Hepatocyte (in vitro differentiated cells): ENCODE data around the gene LCE2A. TPM values are rescaled to one million over a fixed set of nuclear protein-coding genes. Genes with fewer than 3 reads are reported as not detected.
"Not testable (repeated sequence)": the region's sequence is repeated elsewhere in the genome, so short reads cannot be mapped to it uniquely, and the experiment has no call there.

ENCODE experiments used
- DNase-seq: peaks from one replicate; pipeline ENCODE4 v3.0.0-alpha.2; 2016; ENCODE audit warnings: low spot score
- H2AFZ ChIP-seq: fragments of 200-600 bp; sonication (generic); 2 replicates; pipeline ENCODE4 v1.6.0; 2016; ENCODE audit warnings: antibody characterized with exemption, mild to moderate bottlenecking
- H3K27ac ChIP-seq: fragments of 200-600 bp; sonication (generic); 2 replicates; pipeline ENCODE4 v1.5.1; 2016; ENCODE audit warnings: mild to moderate bottlenecking
- H3K27me3 ChIP-seq: fragments of 200-600 bp; sonication (generic); 2 replicates; pipeline ENCODE4 v1.6.1; 2016
- H3K36me3 ChIP-seq: fragments of 200-600 bp; sonication (generic); replicated peaks from 2 replicates; pipeline ENCODE4 v1.5.1; 2016; ENCODE audit warnings: low read depth; ENCODE audit not compliant: insufficient read depth
- H3K4me1 ChIP-seq: fragments of 200-600 bp; sonication (generic); 2 replicates; pipeline ENCODE4 v1.5.1; 2016; ENCODE audit warnings: mild to moderate bottlenecking, moderate library complexity; ENCODE audit not compliant: insufficient read depth
- H3K4me2 ChIP-seq: fragments of 200-600 bp; sonication (generic); 2 replicates; pipeline ENCODE4 v1.6.0; 2016
- H3K4me3 ChIP-seq: fragments of 200-600 bp; sonication (generic); 2 replicates; pipeline ENCODE4 v1.5.1; 2016; ENCODE audit warnings: mild to moderate bottlenecking
- H3K79me2 ChIP-seq: fragments of 200-600 bp; sonication (generic); 2 replicates; pipeline ENCODE4 v1.6.0; 2017; ENCODE audit warnings: mild to moderate bottlenecking
- H3K9me2 ChIP-seq: fragments of 200-600 bp; sonication (generic); replicated peaks from 2 replicates; pipeline ENCODE4 v1.6.0; 2017; ENCODE audit warnings: mild to moderate bottlenecking; ENCODE audit not compliant: insufficient read depth
- H3K9me3 ChIP-seq: fragments of 200-600 bp; sonication (generic); 2 replicates; pipeline ENCODE4 v1.5.1; 2016; ENCODE audit warnings: low read depth, mild to moderate bottlenecking
- H4K20me1 ChIP-seq: fragments of 200-600 bp; sonication (generic); 2 replicates; pipeline ENCODE4 v1.6.0; 2016; ENCODE audit warnings: mild to moderate bottlenecking; ENCODE audit not compliant: insufficient read depth, poor library complexity, severe bottlenecking
- EZH2 ChIP-seq: fragments of 200-600 bp; sonication (generic); IDR thresholded peaks from 2 replicates; pipeline ENCODE4 v1.6.1; 2016; ENCODE audit warnings: antibody characterized with exemption, mild to moderate bottlenecking, borderline replicate concordance
- EZH2phosphoT487 ChIP-seq: fragments of 200-600 bp; sonication (generic); IDR thresholded peaks from one replicate; pipeline ENCODE4 v1.6.1; 2018; ENCODE audit warnings: antibody characterized with exemption, mild to moderate bottlenecking, low read depth, moderate library complexity; ENCODE audit not compliant: unreplicated experiment, severe bottlenecking
- WGBS: methylation state at CpG from one replicate; pipeline ENCODE4 v1.1.6; 2016; ENCODE audit warnings: low lambda C conversion rate; ENCODE audit errors: missing lambda C conversion rate; 5-methylcytosine and 5-hydroxymethylcytosine counted together
- polyA plus RNA-seq: library from polyadenylated mRNA; unstranded; fragments of >200 nt; fragmentation: Nextera tagmentation; extraction: Ambion mirVana; gene quantifications from 2 replicates; pipeline ENCODE4 v1.2.1, GENCODE V29; 2016
- total RNA-seq: library from RNA; depleted of rRNA; stranded (reverse); fragments of >200 nt; gene quantifications from 2 replicates; pipeline ENCODE4 v1.2.3, GENCODE V29; 2014
- TF ChIP-seq, protein P1 (sequence below): fragments of 200-600 bp; sonication (generic); IDR thresholded peaks from 2 replicates; pipeline ENCODE4 v1.5.1; 2016; ENCODE audit warnings: antibody characterized with exemption, mild to moderate bottlenecking; ENCODE audit not compliant: poor library complexity

LCE2A gene
- total and polyA plus RNA-seq, 2 experiments from 2014 or later, result not detected

DNA sequence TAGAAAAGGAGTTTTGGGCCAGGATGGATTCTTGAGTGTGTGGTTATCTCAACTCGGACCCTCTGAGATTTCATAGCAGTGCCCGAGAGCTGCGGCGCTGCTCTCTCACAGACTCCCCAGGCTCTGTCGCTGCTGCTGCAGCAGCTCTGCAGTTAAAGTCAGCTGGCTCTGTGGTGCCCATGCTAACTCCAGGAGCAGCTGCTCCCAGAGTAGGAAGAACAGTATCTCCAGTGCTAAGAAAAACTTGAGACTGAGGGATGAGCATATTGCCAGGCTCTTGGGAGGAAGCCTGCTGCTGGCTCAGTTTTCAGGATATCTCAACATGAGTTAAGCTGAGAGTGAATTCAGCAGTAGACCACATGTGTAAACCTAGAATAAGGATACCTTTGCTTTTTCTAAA is 30.5 kb upstream of the LCE2A start:
- H3K4me2 ChIP-seq, result no peak overlapping the region
- H3K9me3 ChIP-seq, result no peaks in the 10 kb centered on the region
- no peak for DNase-seq
- no peaks in the 10 kb centered on the region for H3K4me1 ChIP-seq
- H3K27me3 ChIP-seq, result no peaks in the 10 kb centered on the region
- H2AFZ ChIP-seq, result no peak overlapping the region
- no peaks in the 10 kb centered on the region for H3K36me3 ChIP-seq
- no peak for TF ChIP-seq EZH2
- TF ChIP-seq, protein P1, sequence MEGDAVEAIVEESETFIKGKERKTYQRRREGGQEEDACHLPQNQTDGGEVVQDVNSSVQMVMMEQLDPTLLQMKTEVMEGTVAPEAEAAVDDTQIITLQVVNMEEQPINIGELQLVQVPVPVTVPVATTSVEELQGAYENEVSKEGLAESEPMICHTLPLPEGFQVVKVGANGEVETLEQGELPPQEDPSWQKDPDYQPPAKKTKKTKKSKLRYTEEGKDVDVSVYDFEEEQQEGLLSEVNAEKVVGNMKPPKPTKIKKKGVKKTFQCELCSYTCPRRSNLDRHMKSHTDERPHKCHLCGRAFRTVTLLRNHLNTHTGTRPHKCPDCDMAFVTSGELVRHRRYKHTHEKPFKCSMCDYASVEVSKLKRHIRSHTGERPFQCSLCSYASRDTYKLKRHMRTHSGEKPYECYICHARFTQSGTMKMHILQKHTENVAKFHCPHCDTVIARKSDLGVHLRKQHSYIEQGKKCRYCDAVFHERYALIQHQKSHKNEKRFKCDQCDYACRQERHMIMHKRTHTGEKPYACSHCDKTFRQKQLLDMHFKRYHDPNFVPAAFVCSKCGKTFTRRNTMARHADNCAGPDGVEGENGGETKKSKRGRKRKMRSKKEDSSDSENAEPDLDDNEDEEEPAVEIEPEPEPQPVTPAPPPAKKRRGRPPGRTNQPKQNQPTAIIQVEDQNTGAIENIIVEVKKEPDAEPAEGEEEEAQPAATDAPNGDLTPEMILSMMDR, result no peak
- no peak for TF ChIP-seq EZH2phosphoT487
- H3K27ac ChIP-seq, result no peak overlapping the region
- no peaks in the 10 kb centered on the region for H3K79me2 ChIP-seq
- H3K4me3 ChIP-seq, result no peak overlapping the region
- 84% methylated on average over 5 of the region's 5 CpGs for WGBS
- no peaks in the 10 kb centered on the region for H4K20me1 ChIP-seq
- no peaks in the 10 kb centered on the region for H3K9me2 ChIP-seq

DNA sequence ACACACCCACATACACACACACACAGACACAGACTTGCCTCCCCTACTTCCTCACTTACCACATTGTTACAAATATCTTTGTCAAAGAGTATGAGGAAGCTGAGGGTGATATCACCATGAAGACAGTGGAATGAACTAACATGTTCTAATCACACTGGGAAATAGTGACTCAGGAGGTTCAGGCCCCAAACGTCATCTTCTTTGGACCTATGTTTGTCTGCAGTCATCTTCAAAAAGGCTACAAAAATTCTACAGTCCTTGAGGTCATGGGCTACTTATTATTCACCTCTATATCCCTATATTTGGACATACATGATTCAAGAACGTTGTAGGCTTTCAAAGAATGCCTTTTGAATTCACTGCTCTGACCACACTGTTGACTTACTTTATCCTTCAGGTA is 25.1 kb upstream of the LCE2A start:
- H3K27ac ChIP-seq, result no peak overlapping the region
- WGBS, result 19% methylated on average over 2 of the region's 2 CpGs
- no peaks in the 10 kb centered on the region for H3K36me3 ChIP-seq
- no peak overlapping the region for H3K4me2 ChIP-seq
- H3K79me2 ChIP-seq, result no peaks in the 10 kb centered on the region
- H3K4me1 ChIP-seq, result no peaks in the 10 kb centered on the region
- DNase-seq, result no peak
- no peaks in the 10 kb centered on the region for H3K9me2 ChIP-seq
- no peak overlapping the region for H3K4me3 ChIP-seq
- no peaks in the 10 kb centered on the region for H3K9me3 ChIP-seq
- TF ChIP-seq EZH2 (no peak), EZH2phosphoT487 (no peak)
- TF ChIP-seq, protein P1, result no peak
- no peaks in the 10 kb centered on the region for H3K27me3 ChIP-seq
- no peak overlapping the region for H2AFZ ChIP-seq
- no peaks in the 10 kb centered on the region for H4K20me1 ChIP-seq

DNA sequence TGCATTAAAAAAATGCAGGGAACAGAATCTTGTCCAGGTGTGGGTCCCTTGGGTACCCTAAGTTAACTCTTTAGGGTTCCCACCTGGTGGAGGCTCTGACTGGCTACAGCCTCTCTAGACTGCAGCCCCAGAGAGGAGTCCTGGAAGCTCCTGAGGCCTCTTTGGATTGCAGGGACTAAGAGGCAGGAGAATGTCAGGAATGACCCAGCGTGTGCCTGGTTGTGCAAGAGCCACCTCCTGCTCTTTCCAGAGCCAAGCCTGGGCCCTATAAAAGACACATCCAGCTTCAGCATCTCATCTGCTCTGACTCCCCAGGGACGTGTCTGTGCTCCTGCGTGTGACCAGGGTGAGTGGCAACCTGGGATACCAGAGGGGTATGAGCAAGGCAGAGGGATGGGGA is 23.2 kb upstream of the LCE2A start, which contains the start of gene LCE2C:
LCE2C (plus strand) TSS at position 297 of the 400 bp plus-strand sequence. CDS start 737 bp downstream, outside the sequence.
- not testable (repeated sequence) for DNase-seq, H3K36me3 ChIP-seq, H3K4me2 ChIP-seq, H3K27me3 ChIP-seq, H2AFZ ChIP-seq, H3K4me1 ChIP-seq, H4K20me1 ChIP-seq, H3K4me3 ChIP-seq, H3K9me3 ChIP-seq, H3K79me2 ChIP-seq, H3K27ac ChIP-seq, H3K9me2 ChIP-seq
- WGBS, result 53% methylated on average over 3 of the region's 3 CpGs

DNA sequence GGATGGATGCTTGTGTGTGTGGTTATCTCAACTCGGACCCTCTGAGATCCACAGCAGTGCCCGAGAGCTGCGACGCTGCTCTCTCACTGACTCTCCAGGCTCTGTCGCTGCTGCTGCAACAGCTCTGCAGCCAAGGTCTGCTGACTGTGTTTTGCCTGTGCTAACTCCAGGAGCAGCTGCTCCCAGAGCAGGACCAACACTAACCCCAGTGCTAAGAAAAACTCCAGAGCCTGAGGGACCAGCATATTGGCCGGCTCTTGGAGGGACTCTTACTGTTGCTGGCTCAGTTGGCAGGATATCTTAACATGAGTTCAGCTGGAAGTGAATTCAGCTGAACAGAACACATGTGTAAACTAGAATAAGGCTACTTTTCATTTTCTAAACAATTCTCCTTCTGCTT is 18.7 kb upstream of the LCE2A start:
- Histone ChIP-seq H4K20me1 (no peaks in the 10 kb centered on the region), H3K27me3 (no peaks in the 10 kb centered on the region), H3K4me1 (no peaks in the 10 kb centered on the region), H3K79me2 (no peaks in the 10 kb centered on the region), H3K4me3 (no peak overlapping the region), H2AFZ (no peak overlapping the region), H3K4me2 (no peak overlapping the region), H3K27ac (no peak overlapping the region), H3K36me3 (no peaks in the 10 kb centered on the region), H3K9me2 (no peaks in the 10 kb centered on the region), H3K9me3 (peaks cover 3% of the 10 kb centered on the region)
- 81% methylated on average over 6 of the region's 6 CpGs for WGBS
- TF ChIP-seq, protein P1, result no peak
- TF ChIP-seq EZH2, result no peak
- no peak for TF ChIP-seq EZH2phosphoT487
- no peak for DNase-seq
